Fibroblast of skin of abdomen (primary cell): ENCODE results near the gene MED23.

Source experiments
- DNase-seq: peaks from one replicate; pipeline ENCODE4 v3.0.0-alpha.2; 2013

MED23 gene

DNA sequence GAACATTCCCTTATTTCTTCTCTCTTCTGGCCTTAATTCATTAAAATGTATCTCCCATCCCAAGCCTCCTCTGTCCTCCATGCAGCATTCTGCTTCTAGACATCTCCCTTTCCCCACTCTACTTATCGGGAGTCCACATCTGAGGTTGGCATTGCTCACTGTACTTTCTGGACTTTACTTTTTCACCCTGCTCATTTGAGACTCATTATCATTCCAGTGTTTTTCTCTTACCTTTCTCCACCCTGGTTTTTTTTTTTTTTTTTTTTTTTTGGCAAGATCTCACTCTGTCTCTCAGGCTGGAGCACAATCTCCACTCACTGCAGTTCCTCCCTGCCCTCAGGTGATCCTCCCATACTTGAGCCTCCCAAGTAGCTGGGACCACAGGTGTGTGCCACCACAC, 13.5 kb upstream of the MED23 start:
- DNase-seq, result no peak

DNA sequence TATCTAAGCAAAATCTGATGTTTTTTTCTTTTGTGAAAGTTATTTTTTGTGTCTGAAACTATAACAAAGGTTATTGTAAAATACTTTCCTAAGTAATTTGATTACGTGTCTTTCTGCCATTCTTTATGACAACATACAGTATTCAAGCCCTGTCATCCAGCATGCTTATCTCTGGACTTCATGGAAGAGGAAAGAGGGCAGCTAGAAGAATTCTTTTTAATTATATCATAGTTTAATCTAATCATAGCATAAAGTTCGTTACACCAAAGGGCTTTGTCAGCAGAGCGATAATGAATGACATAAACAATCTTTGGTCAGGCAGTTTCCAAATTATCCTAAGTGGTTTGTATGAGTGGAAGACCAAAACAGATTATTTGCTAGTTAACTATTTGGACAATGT, 12.5 kb upstream of the MED23 start:
- no peak for DNase-seq

DNA sequence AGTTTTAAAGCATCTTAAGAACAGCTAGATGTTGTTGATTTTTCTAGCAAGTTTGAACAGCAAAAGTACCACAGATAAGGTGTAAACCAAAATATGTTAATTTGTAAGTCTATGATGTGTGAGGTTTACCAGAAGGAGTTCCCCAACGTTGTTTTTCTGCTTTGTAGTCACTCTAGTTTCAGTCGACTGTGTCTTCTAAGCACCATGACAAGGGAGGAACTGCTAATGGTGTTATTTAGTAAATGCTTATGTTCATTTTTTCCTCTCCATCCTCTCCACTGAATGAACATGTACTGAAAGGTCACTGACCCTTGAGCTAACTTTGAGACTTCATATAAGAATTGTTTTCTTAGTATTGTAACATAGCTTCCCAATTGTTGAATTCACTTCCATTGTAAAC, 12.1 kb upstream of the MED23 start:
- DNase-seq, result no peak

DNA sequence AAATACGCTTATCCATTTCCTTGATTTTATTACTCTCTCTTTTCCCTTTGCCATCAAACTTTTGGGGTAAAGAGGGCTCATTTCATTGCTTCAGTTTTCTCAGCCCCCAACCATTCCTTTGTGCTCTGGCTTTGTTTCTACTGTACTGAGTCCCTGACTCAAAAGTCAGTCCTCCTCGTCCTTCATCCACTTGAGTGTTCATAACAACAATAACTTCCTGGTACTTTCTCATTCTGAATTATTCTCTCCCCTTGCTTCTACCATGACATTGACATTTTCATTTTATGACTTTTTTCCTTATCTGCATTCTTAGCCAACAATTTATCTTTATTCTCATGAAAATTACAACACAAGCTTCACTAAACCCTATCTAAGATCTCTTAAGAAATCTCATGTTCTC, 10.0 kb upstream of the MED23 start:
- DNase-seq, result no peak

DNA sequence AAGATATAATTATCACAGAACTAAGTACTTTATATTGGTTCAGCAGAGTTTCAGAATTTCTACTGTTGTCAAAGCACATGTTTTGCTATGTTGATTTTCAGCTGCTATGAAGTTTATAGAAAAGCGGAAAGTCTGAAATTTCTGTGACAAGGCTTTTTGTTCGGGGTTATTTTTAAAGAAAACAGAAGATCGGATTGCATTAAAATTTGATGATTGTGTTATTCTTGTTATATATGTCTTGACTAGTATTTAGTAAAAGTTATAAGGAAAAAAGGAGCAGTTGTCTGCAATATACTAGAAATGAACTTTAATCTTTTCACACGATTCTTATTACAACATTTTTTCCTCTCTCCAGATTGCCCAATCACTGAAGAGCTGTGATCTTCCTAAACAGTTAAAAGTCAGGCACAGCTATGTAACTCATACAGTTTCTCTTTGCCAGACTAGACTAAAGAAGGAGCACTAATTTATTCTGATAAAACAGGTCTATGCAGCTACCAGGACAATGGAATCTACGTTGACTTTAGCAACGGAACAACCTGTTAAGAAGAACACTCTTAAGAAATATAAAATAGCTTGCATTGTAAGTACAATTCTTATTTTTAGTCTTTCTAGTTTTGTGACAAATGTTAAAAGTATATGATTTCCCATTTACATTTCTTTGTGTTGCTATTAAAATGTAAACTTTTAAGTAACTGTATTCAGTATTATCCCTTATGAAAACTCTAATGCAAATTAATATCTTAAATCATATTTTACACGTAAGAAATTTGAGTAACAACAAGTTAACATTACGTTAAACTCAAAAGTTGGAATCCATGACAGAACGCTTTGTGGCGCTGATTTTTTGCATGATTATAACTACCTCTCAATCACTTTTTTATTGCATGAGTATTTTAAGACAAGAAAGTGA, 9.1 kb upstream of the MED23 start, which contains the start of gene ENPP3:
Gene ENPP3, plus strand, starts transcription at position 423 of the 913 bp plus-strand sequence. Its CDS starts 83 bp downstream, at position 506.
- no peak for DNase-seq

DNA sequence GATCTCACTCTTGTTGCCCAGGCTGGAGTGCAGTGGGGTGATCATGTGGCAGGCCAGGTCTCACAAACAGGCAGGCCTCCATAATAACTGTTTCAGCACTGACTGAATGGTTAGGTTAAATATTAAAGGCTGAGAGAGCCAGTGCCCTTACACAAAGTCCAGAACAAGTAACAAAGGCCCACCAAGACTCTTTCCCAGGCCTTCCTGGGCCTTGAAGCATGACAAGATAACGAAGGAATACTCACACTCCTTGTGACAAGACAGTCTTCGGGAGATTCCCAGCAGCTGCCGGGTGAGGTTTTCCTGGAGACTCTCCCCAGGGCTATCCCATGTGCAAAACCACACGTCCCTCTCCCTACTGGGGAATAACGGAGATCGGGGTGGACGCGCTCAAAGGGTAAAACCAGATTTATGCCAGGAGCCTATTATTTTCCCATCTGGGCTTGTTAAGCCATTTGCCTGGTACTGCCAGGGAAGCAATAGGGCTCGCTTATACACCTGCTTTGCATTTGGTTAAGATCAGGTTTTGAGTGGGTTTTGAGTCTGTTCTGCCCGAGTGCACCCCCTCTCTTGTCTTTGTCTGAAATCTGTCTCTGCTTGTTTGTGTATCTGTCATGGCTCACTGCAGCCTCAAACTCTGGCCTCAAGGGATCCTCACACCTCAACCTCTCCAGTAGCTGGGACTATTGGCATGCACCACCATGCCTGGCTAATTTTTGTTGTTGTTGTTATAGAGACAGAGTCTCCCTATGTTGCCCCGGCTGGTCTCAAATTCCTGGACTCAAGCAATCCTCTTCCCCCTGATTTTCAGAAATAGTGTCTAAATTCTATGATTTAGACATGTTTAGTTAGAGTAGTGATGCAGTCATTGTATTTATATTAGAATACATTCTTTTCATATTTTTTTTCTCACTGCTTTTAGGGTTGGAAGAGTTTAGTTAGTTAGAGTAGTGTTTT, 7.6 kb upstream of the MED23 start:
- no peak for DNase-seq

DNA sequence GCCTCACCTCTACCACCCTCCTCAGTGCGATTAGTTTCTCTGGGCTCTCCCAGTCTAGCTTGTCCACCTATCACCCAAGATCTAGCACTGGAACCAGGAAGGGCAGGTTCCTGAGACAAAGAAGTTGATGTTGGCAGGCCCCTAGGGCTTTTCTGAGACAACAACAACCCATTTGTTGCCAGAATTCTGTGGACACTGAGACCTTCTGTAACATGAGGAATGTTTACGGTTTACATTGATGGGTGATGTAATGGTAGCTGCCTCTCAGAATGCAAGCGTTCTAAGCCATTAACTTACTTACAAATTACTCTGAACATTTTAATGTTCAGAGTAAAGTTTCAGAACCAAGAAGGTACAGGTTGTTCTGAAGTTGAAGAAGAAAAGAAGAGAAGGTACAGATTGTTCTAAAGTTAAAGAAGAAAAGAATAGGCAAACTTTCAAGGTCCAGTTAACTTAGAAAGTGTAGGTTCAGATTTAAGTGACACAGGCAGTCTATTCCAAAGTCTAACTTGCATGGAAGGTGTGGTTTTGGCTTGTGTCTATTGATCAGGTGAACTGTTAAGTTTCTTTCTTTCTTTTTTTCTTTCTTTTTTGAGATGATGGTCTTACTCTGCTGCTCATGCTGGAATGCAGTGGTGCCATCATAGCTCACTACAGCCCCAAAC, 3.7 kb upstream of the MED23 start:
- no peak for DNase-seq

DNA sequence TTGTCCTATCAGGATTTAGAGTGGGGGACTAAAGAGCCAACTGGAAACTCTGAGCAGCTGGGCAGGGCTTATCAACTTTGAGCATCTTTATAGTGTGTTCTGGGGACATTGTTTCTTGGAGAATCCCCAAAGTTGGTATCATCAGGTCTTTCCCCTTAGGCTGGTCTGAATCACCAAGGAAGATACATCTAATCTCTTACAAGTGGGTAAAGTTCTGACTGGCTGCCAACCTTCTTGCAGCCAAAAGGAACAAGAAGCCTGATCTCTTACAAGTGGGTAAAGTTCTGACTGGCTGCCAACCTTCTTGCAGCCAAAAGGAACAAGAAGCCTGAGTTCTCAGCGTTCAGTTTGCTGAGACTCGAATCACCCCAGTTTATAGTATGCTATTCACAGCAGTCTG, 1.6 kb upstream of the MED23 start:
- no peak for DNase-seq

DNA sequence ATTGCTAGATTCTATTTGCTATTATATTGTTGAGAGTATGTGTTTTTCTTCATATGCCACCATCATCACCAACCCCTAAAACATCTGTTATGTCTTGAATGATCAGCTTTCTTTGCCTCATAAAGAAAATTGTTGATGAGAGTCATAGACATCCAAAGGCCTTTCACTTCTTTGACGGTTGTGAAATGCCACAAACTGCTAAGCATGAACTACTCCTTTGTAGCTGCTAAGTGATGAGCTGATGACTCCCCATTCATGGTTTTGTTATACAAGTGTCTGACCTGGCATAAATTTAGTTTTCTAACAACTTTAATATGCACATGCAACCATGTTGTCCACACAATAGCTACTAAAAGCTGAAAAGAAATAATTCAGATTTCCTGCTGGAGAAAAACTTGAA, 684 bp upstream of the MED23 start:
- DNase-seq, result no peak

DNA sequence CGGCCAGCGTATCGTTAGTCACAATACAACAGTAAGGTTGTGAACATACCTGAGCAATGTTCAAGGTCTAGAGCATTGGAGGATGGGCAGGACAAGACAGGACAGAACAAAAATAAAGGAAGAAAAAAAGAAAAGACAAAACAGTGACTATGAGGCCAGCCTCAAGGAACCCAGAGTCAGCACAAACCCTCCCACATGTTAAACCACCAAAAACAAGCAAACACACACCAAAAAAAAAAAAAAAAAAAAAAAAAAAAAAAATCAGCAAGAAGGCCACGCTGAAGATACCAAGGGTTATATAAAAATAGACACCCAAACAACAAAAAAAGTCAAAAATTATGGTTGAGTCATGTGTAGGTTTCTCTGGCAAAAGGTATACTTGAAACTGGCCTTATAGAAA, 12.8 kb downstream of the MED23 start:
- no peak for DNase-seq

DNA sequence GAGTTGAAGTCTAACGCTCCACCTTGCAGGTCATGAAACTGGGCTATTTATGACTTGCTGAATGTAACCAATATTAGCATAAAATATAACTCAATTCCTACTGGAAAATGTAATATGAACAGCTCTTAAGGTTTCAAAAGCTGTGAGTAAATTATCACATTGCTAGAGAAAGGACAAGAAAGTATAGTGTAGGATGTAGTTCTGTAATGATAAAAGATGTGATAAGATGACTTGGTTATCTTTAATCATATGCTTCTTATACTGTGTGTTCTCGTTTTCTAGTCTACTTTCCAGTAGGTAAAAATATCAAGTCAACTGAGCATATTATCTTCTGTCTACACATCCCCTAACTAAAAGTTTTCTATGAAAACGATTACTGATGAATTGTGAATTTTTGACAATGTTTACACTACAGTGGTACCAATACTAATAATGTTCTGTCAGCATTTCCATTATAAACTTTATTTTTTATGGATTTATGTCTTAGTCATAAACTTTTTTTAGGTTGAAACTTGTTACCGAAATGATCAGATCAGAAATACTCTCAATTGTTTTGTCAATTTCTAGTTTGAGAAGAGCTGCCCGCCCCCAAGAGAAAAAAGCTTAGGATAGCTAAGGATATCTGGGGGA, 14.6 kb downstream of the MED23 start:
- DNase-seq, result no peak

DNA sequence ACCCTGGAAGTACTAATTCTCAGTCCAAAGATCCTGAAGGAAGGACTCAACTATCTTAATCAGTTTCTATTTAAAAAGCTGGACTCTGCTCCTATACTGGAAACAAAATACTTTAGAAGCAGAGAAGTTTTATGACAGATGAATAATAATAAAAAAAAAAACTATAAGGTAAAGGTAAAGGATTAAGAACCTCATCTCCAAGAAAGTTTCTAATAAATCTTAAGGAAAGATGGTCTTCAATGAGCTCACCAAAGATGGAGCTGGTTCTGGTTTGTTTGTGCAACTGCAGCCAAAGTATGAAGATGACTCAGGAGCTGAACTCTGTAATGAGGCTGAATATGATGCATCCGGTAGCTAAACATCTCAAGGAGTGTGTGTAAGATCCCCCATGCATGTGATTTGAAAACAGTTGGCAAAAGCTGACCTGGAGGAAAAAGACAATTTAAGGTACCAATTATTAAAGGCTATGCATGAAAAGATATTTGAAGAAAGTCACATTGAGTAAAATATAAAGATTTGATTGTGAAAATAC, 25.2 kb downstream of the MED23 start:
- peak; percentile 79 for DNase-seq

DNA sequence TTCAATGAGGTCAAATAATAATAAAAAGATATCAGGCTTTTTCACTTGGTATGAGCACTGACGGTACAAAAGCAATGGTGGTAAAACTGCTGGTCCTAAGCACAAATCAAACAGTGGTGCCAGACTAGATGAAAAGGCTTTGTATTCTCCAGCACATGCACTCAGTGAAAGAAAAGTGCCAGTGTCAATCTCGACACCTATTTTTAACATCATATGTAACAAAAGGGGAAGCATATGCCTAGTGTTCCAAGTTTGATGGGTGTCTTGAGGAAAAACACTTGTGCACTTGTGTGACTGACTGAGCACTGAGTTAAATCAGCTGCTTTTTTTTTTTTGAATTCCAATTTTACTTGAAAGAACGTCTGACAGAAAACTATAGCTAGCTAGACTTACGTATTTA, 27.3 kb downstream of the MED23 start:
- no peak for DNase-seq

DNA sequence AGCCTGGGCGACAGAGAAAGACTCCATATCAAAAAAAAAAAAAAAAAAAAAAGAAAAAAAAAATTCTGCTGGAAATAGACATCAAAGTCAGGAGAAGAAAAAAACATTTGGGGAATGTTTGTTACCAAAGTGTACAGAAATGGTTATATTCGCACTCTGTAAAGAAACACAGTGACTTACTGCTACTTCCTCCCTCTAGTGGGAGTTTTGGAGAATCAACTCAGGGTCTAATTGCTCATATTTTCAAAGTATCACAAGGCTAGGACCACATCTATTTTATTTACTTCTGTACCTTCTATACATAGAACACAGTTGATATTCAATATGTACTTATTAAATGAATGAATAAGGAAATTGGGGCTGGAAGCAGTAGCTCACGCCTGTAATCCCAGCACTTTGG, 30.6 kb downstream of the MED23 start:
- no peak for DNase-seq

DNA sequence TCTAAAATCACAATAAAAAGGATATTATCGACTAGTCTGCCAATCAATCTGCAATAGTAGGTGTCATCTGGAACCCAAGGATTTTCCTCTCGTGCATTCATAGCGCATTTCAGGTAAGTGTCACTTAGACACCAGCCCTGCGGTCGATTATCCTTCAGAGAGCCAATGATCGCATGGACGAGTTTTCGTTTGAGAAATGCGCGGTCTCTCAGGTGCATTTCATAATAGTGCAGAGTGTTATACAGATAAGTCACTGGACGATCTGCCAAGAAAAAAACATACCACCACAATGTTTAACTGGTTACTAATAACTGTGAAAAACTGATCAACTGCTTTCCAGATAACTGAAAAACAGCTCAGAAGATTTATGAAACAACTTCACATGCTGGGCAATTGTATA, 34.0 kb downstream of the MED23 start:
- DNase-seq, result no peak

DNA sequence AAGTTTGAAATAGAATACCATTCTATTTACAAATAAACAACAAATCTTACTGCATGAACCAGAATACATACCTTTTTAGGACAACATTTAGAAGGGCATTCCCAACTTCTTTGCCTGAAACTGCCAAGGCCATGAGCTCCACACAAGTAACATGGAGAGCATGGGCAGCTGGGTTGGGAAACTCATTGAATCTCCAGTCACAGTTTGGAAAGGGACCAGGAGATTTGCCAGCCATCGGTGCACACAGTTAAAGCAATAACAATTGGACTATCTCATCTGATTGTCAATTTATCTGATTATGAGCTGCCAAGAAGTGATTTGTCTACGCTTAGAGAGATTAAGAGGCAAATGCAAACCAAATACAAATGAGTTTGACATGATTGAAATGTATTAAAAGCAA, 35.1 kb downstream of the MED23 start:
- DNase-seq, result no peak

DNA sequence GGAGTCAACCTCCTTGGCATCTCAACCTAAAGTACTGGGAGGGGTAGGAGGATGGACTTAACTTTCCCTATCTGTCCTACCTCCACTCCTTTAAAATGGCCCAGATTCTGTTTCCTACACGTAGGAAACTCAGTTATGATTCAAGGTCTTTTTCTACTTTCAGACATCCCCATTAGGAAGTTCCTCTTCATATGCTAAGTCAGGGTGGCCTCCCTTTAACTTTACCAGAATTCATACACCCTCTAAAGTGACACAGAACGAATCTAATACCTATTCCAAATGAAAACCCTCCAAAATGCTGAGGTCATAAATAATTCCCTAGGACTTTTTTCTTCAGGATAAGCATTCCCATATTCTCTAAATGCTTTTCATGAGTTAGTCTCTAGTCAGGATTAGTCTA, 39.4 kb downstream of the MED23 start:
- no peak for DNase-seq

DNA sequence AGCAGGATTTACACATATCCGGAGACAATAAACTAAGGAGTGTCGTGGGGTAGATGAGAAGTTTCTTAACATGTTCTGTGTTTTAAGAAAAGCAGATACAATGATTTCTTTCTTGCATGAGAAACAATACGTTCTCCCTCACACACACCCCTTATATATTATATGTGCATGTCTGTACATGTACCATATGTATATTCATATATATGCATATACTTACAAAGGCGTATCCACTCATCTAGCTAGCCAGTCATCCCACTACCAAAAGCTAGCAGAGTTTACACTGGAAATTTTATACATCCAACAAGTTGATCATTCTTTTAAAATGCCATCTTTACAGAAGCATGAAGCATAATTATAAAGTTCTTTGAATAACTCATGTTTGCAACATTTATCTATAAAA, 40.1 kb downstream of the MED23 start:
- no peak for DNase-seq

DNA sequence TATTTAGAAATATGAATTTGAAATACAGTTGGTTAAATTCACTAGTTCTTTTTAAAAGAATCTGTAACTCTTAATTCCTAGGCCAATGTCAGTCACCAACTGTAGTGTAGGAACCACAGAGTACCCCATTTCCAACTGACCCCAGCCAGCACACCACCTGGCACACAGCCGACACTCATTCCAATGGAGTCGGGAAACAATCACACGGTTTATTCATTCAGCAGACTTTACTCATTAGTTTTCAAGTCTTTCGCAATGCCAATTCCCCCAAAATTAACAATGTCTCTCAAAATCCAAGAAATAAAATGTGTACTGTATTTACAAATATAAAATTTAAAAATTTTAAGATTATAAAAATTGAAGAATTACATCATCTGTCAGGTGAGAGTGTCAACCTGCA, 41.5 kb downstream of the MED23 start:
- no peak for DNase-seq

DNA sequence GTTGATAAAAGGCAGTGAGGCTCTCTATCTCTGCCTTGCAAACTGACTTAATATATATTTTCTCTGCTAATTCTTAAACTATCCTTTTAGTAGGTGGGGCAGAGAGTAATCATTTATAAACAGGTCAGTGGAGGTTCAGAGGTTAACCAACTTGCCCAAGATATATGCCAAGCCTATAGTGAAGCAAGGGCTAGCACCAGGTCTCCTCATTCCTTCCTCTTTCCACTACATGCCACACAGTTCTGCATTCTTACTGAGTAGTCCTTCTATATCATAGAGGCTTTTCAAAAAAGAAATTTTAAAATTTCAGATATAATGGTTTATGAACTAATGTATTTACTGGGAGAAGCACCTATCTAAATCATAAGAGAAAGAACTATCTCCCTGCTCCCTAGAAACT, 46.5 kb downstream of the MED23 start:
- no peak for DNase-seq

DNA sequence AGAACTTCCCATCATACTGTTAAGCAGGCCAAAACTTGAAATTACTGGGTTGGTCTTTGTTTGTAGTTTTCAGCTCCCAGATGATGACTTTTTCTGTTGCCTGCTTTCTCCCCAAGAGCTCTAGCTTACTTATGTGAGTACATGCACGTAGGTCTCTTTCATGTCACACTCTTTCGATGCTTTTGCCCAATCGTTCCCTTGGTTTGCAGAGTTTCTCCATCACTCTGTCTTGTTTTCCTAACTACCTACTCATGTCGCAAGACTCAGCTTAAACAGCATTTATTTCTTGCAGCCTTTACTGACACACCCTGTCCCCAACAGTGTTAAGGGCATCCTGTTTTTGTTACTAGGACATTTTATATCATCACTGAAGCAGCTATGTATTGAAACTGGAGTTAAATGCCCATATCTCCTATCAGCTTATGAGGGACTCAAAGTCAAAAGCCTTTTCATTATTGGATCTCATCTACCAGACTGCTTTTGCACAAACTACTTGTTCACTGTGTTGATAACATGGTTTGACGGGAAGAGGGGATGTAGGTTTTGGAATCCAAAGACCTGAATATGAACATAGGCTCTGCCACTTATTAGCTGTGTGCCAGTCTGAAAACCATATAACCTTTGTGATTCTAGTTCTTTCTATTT, 52.1 kb downstream of the MED23 start:
- no peak for DNase-seq

DNA sequence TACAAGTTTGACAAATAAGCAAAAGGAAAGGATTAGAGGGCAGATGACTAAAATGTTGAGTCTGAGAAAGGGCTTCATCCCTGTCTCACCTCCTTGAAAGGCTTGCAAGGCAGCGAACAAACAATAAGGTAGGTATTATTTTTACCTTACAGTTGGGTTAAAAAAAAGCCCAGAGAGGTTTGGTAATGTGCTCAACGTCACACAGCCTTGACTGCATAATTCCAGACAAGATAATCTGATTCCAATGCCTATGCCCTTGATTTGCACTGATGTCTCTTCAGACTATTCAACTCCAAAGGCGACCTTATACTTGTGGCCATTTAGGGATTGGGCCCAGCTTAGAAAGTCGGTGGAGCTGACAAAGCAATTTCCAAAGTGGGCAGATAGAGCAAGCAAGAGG, 53.4 kb downstream of the MED23 start:
- no peak for DNase-seq
